ENCODE data around the gene SNTG2.

DNA sequence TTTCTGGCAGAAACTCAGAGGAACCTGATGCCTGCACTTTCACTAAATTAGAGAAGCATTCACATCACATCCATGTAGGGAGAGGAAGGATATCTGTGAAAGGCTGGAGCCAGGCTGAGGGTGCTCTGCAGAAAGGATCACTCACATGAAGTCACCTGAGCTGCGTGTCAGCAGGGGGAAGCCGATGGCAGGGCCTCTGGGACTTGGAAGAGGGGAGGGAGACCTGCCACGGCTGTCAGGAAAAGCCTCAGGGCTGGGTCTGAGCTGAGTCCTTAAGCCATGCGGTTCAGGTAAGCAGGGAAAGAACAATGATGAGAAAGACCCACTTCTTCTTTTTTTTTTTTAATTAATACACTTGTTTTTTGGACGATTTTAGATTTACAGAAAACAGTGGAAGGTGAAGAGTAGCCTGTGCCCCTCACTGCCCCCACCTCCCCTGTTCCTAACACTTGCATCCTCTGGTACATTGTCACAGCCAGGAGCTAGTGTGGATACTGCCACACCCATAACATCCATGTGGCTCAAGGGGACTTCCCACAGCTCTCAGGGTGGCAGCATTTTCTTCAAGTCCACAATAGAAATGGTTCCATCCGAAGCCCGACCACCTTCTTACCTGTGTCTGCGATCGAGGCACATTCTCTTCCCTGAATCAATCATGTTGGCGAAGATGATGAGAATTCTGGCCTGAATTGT is 306.1 kb downstream of the SNTG2 start:
- no peak for TF ChIP-seq EZH2 (IDR thresholded peaks at IDR 0.05; ENCODE audit: insufficient read depth, low read length)
- TF ChIP-seq, protein P1, sequence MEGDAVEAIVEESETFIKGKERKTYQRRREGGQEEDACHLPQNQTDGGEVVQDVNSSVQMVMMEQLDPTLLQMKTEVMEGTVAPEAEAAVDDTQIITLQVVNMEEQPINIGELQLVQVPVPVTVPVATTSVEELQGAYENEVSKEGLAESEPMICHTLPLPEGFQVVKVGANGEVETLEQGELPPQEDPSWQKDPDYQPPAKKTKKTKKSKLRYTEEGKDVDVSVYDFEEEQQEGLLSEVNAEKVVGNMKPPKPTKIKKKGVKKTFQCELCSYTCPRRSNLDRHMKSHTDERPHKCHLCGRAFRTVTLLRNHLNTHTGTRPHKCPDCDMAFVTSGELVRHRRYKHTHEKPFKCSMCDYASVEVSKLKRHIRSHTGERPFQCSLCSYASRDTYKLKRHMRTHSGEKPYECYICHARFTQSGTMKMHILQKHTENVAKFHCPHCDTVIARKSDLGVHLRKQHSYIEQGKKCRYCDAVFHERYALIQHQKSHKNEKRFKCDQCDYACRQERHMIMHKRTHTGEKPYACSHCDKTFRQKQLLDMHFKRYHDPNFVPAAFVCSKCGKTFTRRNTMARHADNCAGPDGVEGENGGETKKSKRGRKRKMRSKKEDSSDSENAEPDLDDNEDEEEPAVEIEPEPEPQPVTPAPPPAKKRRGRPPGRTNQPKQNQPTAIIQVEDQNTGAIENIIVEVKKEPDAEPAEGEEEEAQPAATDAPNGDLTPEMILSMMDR (IDR thresholded peaks at IDR 0.05; ENCODE audit: insufficient read depth, low read depth, low read length), result no peak
